ENCODE data around the gene HMG20B.
"Not testable (repeated sequence)": the region's sequence is repeated elsewhere in the genome, so short reads cannot be mapped to it uniquely, and the experiment has no call there.

HMG20B gene

GRCh38 chr19:3572855-3573161, at the start of gene HMG20B:
HMG20B (plus strand) TSS chr19:3572944; CDS start chr19:3573310, 366 bp downstream.
- no peak for DNase-seq (ENCODE audit: low spot score)

GRCh38 chr19:3523361-3524077, 49.2 kb upstream of the HMG20B start:
- DNase-seq (ENCODE audit: low spot score): no peak

GRCh38 chr19:3524078-3524842, 48.5 kb upstream of the HMG20B start:
- no peak for DNase-seq (ENCODE audit: low spot score)

- DNase-seq (ENCODE audit: low spot score): no peak
These were observed 47.8 kb upstream of the HMG20B start for GRCh38 chr19:3524904-3525451.

GRCh38 chr19:3526507-3527237, 46.1 kb upstream of the HMG20B start:
- no peak for DNase-seq (ENCODE audit: low spot score)

GRCh38 chr19:3527238-3527910, 45.4 kb upstream of the HMG20B start:
- no peak for DNase-seq (ENCODE audit: low spot score)

GRCh38 chr19:3528080-3528479, 44.7 kb upstream of the HMG20B start:
- no peak for DNase-seq (ENCODE audit: low spot score)

- DNase-seq (ENCODE audit: low spot score): no peak
These were observed 44.1 kb upstream of the HMG20B start for GRCh38 chr19:3528539-3529211.

GRCh38 chr19:3529299-3529698, 43.4 kb upstream of the HMG20B start:
- not testable (repeated sequence) for DNase-seq (ENCODE audit: low spot score)

- DNase-seq (ENCODE audit: low spot score): no peak
These were observed 42.4 kb upstream of the HMG20B start for GRCh38 chr19:3530389-3530788.

GRCh38 chr19:3531716-3532115, 41.0 kb upstream of the HMG20B start:
- no peak for DNase-seq (ENCODE audit: low spot score)

- DNase-seq (ENCODE audit: low spot score): no peak
These were observed 40.5 kb upstream of the HMG20B start for GRCh38 chr19:3532154-3532786.

- no peak for DNase-seq (ENCODE audit: low spot score)
These were observed 39.7 kb upstream of the HMG20B start for GRCh38 chr19:3533033-3533432.

GRCh38 chr19:3533563-3534216, 39.1 kb upstream of the HMG20B start:
- DNase-seq (ENCODE audit: low spot score): no peak

GRCh38 chr19:3534375-3535234, 38.1 kb upstream of the HMG20B start:
- no peak for DNase-seq (ENCODE audit: low spot score)

GRCh38 chr19:3535235-3535535, 37.6 kb upstream of the HMG20B start:
- DNase-seq (ENCODE audit: low spot score): no peak

- no peak for DNase-seq (ENCODE audit: low spot score)
These were observed 37.2 kb upstream of the HMG20B start for GRCh38 chr19:3535563-3535965.

GRCh38 chr19:3535981-3536380, 36.8 kb upstream of the HMG20B start:
- DNase-seq (ENCODE audit: low spot score): no peak

GRCh38 chr19:3536429-3537100, 36.2 kb upstream of the HMG20B start:
- DNase-seq (ENCODE audit: low spot score): no peak
